ENCODE measurements around the gene RWDD4. TPM values are rescaled to one million over a fixed set of nuclear protein-coding genes. Genes with fewer than 3 reads are reported as not detected.

The RWDD4 gene
- total RNA-seq, 4 donors from 2014 or later, result 34.6 to 65.2 (median 51.9) TPM

- Histone ChIP-seq H3K4me3 (no peak overlapping the region), H3K36me3 (no peaks in the 10 kb centered on the region), H3K27ac (peak overlapping the region in 2 of 4 donors; percentile 1 to 41), H3K9me3 (no peaks in the 10 kb centered on the region), H3K4me1 (peaks cover 0 to 10% of the 10 kb centered on the region in 2 donors), H3K27me3 (no peaks in the 10 kb centered on the region)
- DNase-seq (no peak), ATAC-seq (no peak)
- intact Hi-C loops (cut with DNase I; ENCODE audit: low total_unique reads), result no loop called here
- TF ChIP-seq CTCF (IDR thresholded peaks at IDR 0.05 in 4 of 5, conservative IDR thresholded peaks at IDR 0.05 in 1 of 5) (no peak), POLR2A (IDR thresholded peaks at IDR 0.05) (no peak)
- in situ Hi-C loops (cut with MboI; ENCODE audit: low sequenced_read_pairs in 4 of 4), result no loop called here
These were observed 47.7 kb downstream of the RWDD4 start for GRCh38 chr4:183611210-183611830.

- H3K4me1 ChIP-seq, result peaks cover 0 to 10% of the 10 kb centered on the region in 2 donors
- ATAC-seq (peak; percentile 71 to 73), DNase-seq (no peak)
- no peaks in the 10 kb centered on the region for H3K27me3 ChIP-seq
- intact Hi-C loops (cut with DNase I; ENCODE audit: low total_unique reads), result no loop called here
- no peaks in the 10 kb centered on the region for H3K9me3 ChIP-seq
- H3K4me3 ChIP-seq, result no peak overlapping the region
- TF ChIP-seq POLR2A (IDR thresholded peaks at IDR 0.05) (no peak), CTCF (IDR thresholded peaks at IDR 0.05 in 4 of 5, conservative IDR thresholded peaks at IDR 0.05 in 1 of 5) (no peak)
- no peaks in the 10 kb centered on the region for H3K36me3 ChIP-seq
- H3K27ac ChIP-seq, result peak overlapping the region in 3 of 4 donors; percentile 1 to 50 (median 41)
- in situ Hi-C loops (cut with MboI; ENCODE audit: low sequenced_read_pairs in 4 of 4), result no loop called here
These were observed 48.4 kb downstream of the RWDD4 start for GRCh38 chr4:183610613-183611012.

GRCh38 chr4:183610033-183610432, 49.0 kb downstream of the RWDD4 start:
- no peak overlapping the region for H3K4me3 ChIP-seq
- H3K27ac ChIP-seq, result peak overlapping the region in 1 of 4 donors; percentile 50
- intact Hi-C loops (cut with DNase I; ENCODE audit: low total_unique reads) (no loop called here), in situ Hi-C loops (cut with MboI; ENCODE audit: low sequenced_read_pairs in 4 of 4) (no loop called here)
- no peaks in the 10 kb centered on the region for H3K36me3 ChIP-seq
- H3K27me3 ChIP-seq, result no peaks in the 10 kb centered on the region
- H3K4me1 ChIP-seq, result peaks cover 0 to 10% of the 10 kb centered on the region in 2 donors
- DNase-seq (no peak), ATAC-seq (peak in 1 of 2 donors; percentile 31)
- H3K9me3 ChIP-seq, result no peaks in the 10 kb centered on the region
- TF ChIP-seq CTCF (IDR thresholded peaks at IDR 0.05 in 4 of 5, conservative IDR thresholded peaks at IDR 0.05 in 1 of 5) (no peak), POLR2A (IDR thresholded peaks at IDR 0.05) (no peak)

- H3K4me3 ChIP-seq, result no peak overlapping the region
- DNase-seq (no peak), ATAC-seq (no peak)
- no peaks in the 10 kb centered on the region for H3K9me3 ChIP-seq
- in situ Hi-C loops (cut with MboI; ENCODE audit: low sequenced_read_pairs in 4 of 4), result loop anchor here in 1 of 4 donors (10.0 kb wide), 1 partner anchor 114 kb away; no protein-coding TSS in a partner anchor
- peaks cover 0 to 10% of the 10 kb centered on the region in 2 donors for H3K4me1 ChIP-seq
- TF ChIP-seq CTCF (IDR thresholded peaks at IDR 0.05 in 4 of 5, conservative IDR thresholded peaks at IDR 0.05 in 1 of 5), result no peak
- no peak for TF ChIP-seq POLR2A (IDR thresholded peaks at IDR 0.05)
- H3K27ac ChIP-seq, result no peak overlapping the region
- H3K27me3 ChIP-seq, result no peaks in the 10 kb centered on the region
- no peaks in the 10 kb centered on the region for H3K36me3 ChIP-seq
- intact Hi-C loops (cut with DNase I; ENCODE audit: low total_unique reads), result no loop called here
These were observed 49.8 kb downstream of the RWDD4 start for GRCh38 chr4:183609151-183609550.

All from gastrocnemius medialis (tissue), 4 donors.